ENCODE measurements around the gene BMPR1A. TPM values are rescaled to one million over a fixed set of nuclear protein-coding genes. Genes with fewer than 3 reads are reported as not detected.

BMPR1A gene
- polyA plus RNA-seq, 1 experiment = 21.4 TPM

DNA sequence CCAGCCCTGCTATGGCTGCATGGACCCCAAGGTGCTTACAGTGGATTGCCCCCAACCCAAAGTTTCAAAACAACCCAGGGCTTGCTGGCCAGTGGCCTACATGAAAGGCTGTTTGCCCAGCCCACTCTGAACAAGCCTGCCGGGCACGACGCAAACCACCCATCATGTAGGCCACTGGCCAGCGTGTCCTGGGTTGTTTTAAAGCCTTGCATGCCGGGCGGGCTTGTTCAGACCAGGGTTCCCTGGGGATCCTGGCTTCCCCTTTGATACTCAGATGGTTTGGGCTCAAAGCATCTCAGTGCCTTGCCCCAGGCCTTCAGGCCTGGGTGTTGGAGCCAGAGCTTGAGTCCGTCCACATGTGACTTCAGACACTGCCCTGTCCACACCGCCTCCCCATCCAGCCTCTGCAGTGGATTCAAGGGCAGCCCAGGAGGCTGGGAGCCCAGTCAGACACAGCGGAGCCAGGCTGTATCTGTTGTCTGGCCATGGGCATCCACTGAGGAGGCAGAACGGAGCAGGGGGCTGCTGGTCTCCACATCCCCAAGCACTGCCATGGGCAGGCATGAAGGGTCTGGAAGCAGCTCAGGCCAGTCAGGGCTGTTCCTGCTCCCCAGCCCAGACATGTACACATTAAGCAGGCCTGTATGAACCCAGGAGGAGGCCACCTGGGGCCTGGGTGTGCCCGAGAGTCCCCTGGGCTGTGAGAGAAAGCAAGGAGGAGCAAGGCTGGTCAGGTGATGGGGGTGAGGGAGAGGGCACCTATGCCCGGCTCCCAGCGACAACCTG is 207.8 kb downstream of the BMPR1A start:
- no peaks in the 10 kb centered on the region for H3K27me3 ChIP-seq (ENCODE audit: control insufficient read depth, insufficient read depth, low read length)
- TF ChIP-seq, protein P1, sequence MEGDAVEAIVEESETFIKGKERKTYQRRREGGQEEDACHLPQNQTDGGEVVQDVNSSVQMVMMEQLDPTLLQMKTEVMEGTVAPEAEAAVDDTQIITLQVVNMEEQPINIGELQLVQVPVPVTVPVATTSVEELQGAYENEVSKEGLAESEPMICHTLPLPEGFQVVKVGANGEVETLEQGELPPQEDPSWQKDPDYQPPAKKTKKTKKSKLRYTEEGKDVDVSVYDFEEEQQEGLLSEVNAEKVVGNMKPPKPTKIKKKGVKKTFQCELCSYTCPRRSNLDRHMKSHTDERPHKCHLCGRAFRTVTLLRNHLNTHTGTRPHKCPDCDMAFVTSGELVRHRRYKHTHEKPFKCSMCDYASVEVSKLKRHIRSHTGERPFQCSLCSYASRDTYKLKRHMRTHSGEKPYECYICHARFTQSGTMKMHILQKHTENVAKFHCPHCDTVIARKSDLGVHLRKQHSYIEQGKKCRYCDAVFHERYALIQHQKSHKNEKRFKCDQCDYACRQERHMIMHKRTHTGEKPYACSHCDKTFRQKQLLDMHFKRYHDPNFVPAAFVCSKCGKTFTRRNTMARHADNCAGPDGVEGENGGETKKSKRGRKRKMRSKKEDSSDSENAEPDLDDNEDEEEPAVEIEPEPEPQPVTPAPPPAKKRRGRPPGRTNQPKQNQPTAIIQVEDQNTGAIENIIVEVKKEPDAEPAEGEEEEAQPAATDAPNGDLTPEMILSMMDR (IDR thresholded peaks at IDR 0.05; ENCODE audit: insufficient read depth, low read depth, low read length) = no peak
- no peaks in the 10 kb centered on the region for H3K36me3 ChIP-seq (ENCODE audit: control insufficient read depth, insufficient read depth, low read length)
- POLR2A ChIA-PET = no interaction called here
- H3K4me3 ChIP-seq (ENCODE audit: low read depth, low read length) = no peak overlapping the region
- DNase-seq (ENCODE audit: low read depth) = no peak
- CTCF ChIA-PET = interaction anchor here (19.2 kb wide), 1 partner anchor 23 kb away, joined by 346 read pairs; no protein-coding TSS in a partner anchor

DNA sequence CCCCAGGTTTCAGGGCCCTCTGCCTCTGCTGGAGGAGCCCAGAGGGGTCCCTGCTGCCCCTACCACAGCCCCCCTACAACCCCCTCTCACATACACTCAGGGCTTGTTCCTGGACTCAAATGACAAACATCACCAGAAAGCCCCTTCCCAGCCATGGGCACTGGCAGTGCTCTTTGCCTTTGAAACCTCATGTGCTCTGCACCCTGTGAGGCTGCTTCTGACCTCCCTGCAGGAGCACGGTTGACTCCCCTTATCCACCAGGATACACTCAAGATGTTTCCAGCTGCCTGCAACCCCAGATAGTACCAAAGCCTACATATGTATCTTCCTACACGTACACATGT is 208.4 kb downstream of the BMPR1A start:
- POLR2A ChIA-PET = no interaction called here
- H3K27me3 ChIP-seq (ENCODE audit: control insufficient read depth, insufficient read depth, low read length) = no peaks in the 10 kb centered on the region
- TF ChIP-seq, protein P1 (IDR thresholded peaks at IDR 0.05; ENCODE audit: insufficient read depth, low read depth, low read length) = no peak
- H3K4me3 ChIP-seq (ENCODE audit: low read depth, low read length) = no peak overlapping the region
- H3K36me3 ChIP-seq (ENCODE audit: control insufficient read depth, insufficient read depth, low read length) = no peaks in the 10 kb centered on the region
- CTCF ChIA-PET = interaction anchor here (4.5 to 19.2 kb wide), 2 partner anchors 10 to 24 kb away, joined by 23 to 346 read pairs; no protein-coding TSS in a partner anchor
- DNase-seq (ENCODE audit: low read depth) = no peak

DNA sequence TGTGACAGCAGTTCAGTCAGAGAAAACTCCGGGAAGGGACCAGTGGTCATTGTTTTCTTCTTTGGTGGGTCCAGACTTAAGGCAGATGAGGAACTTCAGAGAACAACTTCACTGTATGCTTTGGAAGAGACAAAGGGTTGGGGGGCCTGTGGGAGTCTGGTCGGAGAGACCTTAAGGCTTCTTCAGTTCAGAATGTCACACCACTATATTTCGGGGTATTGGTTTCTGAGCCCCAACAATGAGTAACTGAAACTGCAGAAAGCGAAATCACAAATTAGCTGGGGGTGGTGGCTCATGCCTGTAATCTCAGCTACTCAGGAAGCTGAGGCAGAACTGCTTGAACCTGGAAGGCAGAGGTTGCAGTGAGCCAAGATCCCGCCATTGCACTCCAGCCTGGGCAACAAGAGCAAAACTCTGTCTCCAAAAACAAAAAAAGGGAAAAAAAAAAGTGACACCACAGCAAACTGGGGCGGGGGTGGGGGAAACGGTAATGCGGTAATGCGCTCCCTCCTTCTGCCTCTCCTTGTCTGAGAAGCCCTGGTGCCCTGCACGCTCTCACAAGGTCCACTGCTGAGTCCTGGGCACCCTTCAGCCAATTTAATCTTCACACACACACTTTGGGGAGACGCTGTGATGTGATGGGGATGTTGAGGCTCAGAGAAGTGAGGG is 209.7 kb downstream of the BMPR1A start:
- CTCF ChIA-PET = interaction anchor here (0.7 to 19.2 kb wide), 13 partner anchors 11 to 566 kb away, joined by 3 to 346 read pairs (median 3); no protein-coding TSS in a partner anchor
- H3K36me3 ChIP-seq (ENCODE audit: control insufficient read depth, insufficient read depth, low read length) = no peaks in the 10 kb centered on the region
- no peak overlapping the region for H3K4me3 ChIP-seq (ENCODE audit: low read depth, low read length)
- no peak for DNase-seq (ENCODE audit: low read depth)
- POLR2A ChIA-PET = no interaction called here
- TF ChIP-seq, protein P1 (IDR thresholded peaks at IDR 0.05; ENCODE audit: insufficient read depth, low read depth, low read length) = no peak
- no peaks in the 10 kb centered on the region for H3K27me3 ChIP-seq (ENCODE audit: control insufficient read depth, insufficient read depth, low read length)

- DNase-seq (ENCODE audit: low read depth) = no peak
- TF ChIP-seq, protein P1 (IDR thresholded peaks at IDR 0.05; ENCODE audit: insufficient read depth, low read depth, low read length) = no peak
- ChIA-PET POLR2A (no interaction called here), CTCF (interaction anchor here (0.8 to 19.2 kb wide), 5 partner anchors 9 to 279 kb away, joined by 3 to 346 read pairs (median 12); partner anchors contain the start of genes MMRN2 and SNCG)
- H3K36me3 ChIP-seq (ENCODE audit: control insufficient read depth, insufficient read depth, low read length) = no peaks in the 10 kb centered on the region
- H3K27me3 ChIP-seq (ENCODE audit: control insufficient read depth, insufficient read depth, low read length) = no peaks in the 10 kb centered on the region
- H3K4me3 ChIP-seq (ENCODE audit: low read depth, low read length) = no peak overlapping the region
These were observed 211.1 kb downstream of the BMPR1A start for GRCh38 chr10:86967481-86967941.
